GM18505 (cell line): Measurements from ENCODE around the gene PAPOLB.

Experiments
- ATAC-seq: cut with Tn5 transposase; IDR thresholded peaks from one replicate; pipeline ENCODE4 v1.9.1; 2021; ENCODE audit not compliant: unreplicated experiment
- POLR2A ChIP-seq: IDR thresholded peaks from 4 replicates; pipeline ENCODE4 v1.6.1; 2011; ENCODE audit warnings: borderline replicate concordance; ENCODE audit not compliant: insufficient read depth, insufficient read length; ENCODE audit errors: extremely low read depth

The PAPOLB gene

GRCh38 chr7:4818000-4818794, 43.6 kb downstream of the PAPOLB start:
- ATAC-seq = no peak
- TF ChIP-seq POLR2A = no peak

GRCh38 chr7:4817178-4817901, 44.5 kb downstream of the PAPOLB start:
- ATAC-seq = no peak
- TF ChIP-seq POLR2A = no peak

- TF ChIP-seq POLR2A = no peak
- no peak for ATAC-seq
Measured at GRCh38 chr7:4816419-4817080, 45.3 kb downstream of the PAPOLB start.

- no peak for ATAC-seq
- TF ChIP-seq POLR2A = no peak
Measured at GRCh38 chr7:4815609-4816418, 46.0 kb downstream of the PAPOLB start.

- no peak for TF ChIP-seq POLR2A
- ATAC-seq = no peak
Measured at GRCh38 chr7:4815121-4815520, 46.7 kb downstream of the PAPOLB start.

GRCh38 chr7:4814433-4814832, 47.4 kb downstream of the PAPOLB start:
- no peak for ATAC-seq
- no peak for TF ChIP-seq POLR2A

- no peak for TF ChIP-seq POLR2A
- ATAC-seq = no peak
Measured at GRCh38 chr7:4809666-4810065, 52.2 kb downstream of the PAPOLB start.

- ATAC-seq = no peak
- no peak for TF ChIP-seq POLR2A
Measured at GRCh38 chr7:4809091-4809591, 52.7 kb downstream of the PAPOLB start.

- ATAC-seq = no peak
- TF ChIP-seq POLR2A = no peak
Measured at GRCh38 chr7:4808565-4808964, 53.3 kb downstream of the PAPOLB start.

- TF ChIP-seq POLR2A = no peak
- ATAC-seq = no peak
Measured at GRCh38 chr7:4808026-4808425, 53.8 kb downstream of the PAPOLB start.
